GM19324 (cell line): ENCODE data around the gene TJP1.
"Not testable (repeated sequence)": the region's sequence is repeated elsewhere in the genome, so short reads cannot be mapped to it uniquely, and the experiment has no call there.

Source experiments
- ATAC-seq: cut with Tn5 transposase; IDR thresholded peaks from one replicate; pipeline ENCODE4 v1.9.1; 2021; ENCODE audit warnings: mild to moderate bottlenecking, moderate library complexity; ENCODE audit not compliant: unreplicated experiment, low FRiP score

TJP1 gene

GRCh38 chr15:29800491-29801366 lies 21.5 kb downstream of the TJP1 start:
- ATAC-seq = no peak

- no peak for ATAC-seq
Observed at GRCh38 chr15:29799859-29800258, 22.4 kb downstream of the TJP1 start.

GRCh38 chr15:29795610-29796009 lies 26.7 kb downstream of the TJP1 start:
- ATAC-seq = no peak

GRCh38 chr15:29792426-29793159 lies 29.7 kb downstream of the TJP1 start:
- ATAC-seq = no peak

- no peak for ATAC-seq
Observed at GRCh38 chr15:29790607-29791006, 31.7 kb downstream of the TJP1 start.

- no peak for ATAC-seq
Observed at GRCh38 chr15:29789871-29790270, 32.4 kb downstream of the TJP1 start.

- ATAC-seq = no peak
Observed at GRCh38 chr15:29788433-29789034, 33.7 kb downstream of the TJP1 start.

GRCh38 chr15:29787767-29788166 lies 34.5 kb downstream of the TJP1 start:
- ATAC-seq = no peak

- no peak for ATAC-seq
Observed at GRCh38 chr15:29785642-29786041, 36.6 kb downstream of the TJP1 start.

- ATAC-seq = no peak
Observed at GRCh38 chr15:29785136-29785535, 37.1 kb downstream of the TJP1 start.

GRCh38 chr15:29784413-29784812 lies 37.9 kb downstream of the TJP1 start:
- ATAC-seq = no peak

GRCh38 chr15:29782816-29783215 lies 39.5 kb downstream of the TJP1 start:
- ATAC-seq = not testable (repeated sequence)

GRCh38 chr15:29778382-29778781 lies 43.9 kb downstream of the TJP1 start:
- no peak for ATAC-seq

GRCh38 chr15:29776859-29777258 lies 45.4 kb downstream of the TJP1 start:
- ATAC-seq = no peak

- ATAC-seq = no peak
Observed at GRCh38 chr15:29774900-29775299, 47.4 kb downstream of the TJP1 start.

- ATAC-seq = no peak
Observed at GRCh38 chr15:29773816-29774215, 48.5 kb downstream of the TJP1 start.

GRCh38 chr15:29773000-29773399 lies 49.3 kb downstream of the TJP1 start:
- ATAC-seq = no peak

GRCh38 chr15:29770796-29771195 lies 51.5 kb downstream of the TJP1 start:
- ATAC-seq = no peak

- ATAC-seq = no peak
Observed at GRCh38 chr15:29765898-29766527, 56.3 kb downstream of the TJP1 start.

GRCh38 chr15:29765234-29765841 lies 56.9 kb downstream of the TJP1 start:
- no peak for ATAC-seq
